Stomach smooth muscle (tissue), 2 donors: Measurements from ENCODE around the gene CTF1.
A peak's percentile ranks its signal among the peaks of the same experiment; 100 is the strongest.
"Not testable (repeated sequence)": the region's sequence is repeated elsewhere in the genome, so short reads cannot be mapped to it uniquely, and the experiment has no call there.

Source experiments
- H3K27ac ChIP-seq: one replicate; pipeline ENCODE4 v1.7.0; 2013; ENCODE audit warnings: mild to moderate bottlenecking, low read length, inconsistent platforms
- H3K27me3 ChIP-seq, 2 donors: one replicate each; pipeline ENCODE4 v1.7.0; 2013; ENCODE audit warnings: low read length in 2 of 2; ENCODE audit not compliant: insufficient read depth in 2 of 2, control insufficient read depth in 1 of 2
- H3K36me3 ChIP-seq, 2 donors: one replicate each; pipeline ENCODE4 v1.7.0; 2013; ENCODE audit warnings: low read length in 2 of 2; ENCODE audit not compliant: control insufficient read depth in 2 of 2, insufficient read depth in 2 of 2
- H3K4me1 ChIP-seq: one replicate; pipeline ENCODE4 v1.7.0; 2013; ENCODE audit warnings: low read length; ENCODE audit not compliant: control insufficient read depth, insufficient read depth
- H3K4me3 ChIP-seq, 2 donors: one replicate each; pipeline ENCODE4 v1.7.0; 2013; ENCODE audit warnings: low read length in 2 of 2
- H3K9ac ChIP-seq, 2 donors: one replicate each; pipeline ENCODE4 v1.7.0; 2013; ENCODE audit warnings: low read length in 2 of 2, mild to moderate bottlenecking in 1 of 2
- H3K9me3 ChIP-seq, 2 donors: one replicate each; pipeline ENCODE4 v1.7.0; 2013; ENCODE audit warnings: low read length in 2 of 2; ENCODE audit not compliant: control insufficient read depth in 2 of 2
- donor health status: healthy.
- donor health status: Pancreatic carcinoma.

Gene CTF1, protein sequence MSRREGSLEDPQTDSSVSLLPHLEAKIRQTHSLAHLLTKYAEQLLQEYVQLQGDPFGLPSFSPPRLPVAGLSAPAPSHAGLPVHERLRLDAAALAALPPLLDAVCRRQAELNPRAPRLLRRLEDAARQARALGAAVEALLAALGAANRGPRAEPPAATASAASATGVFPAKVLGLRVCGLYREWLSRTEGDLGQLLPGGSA

DNA sequence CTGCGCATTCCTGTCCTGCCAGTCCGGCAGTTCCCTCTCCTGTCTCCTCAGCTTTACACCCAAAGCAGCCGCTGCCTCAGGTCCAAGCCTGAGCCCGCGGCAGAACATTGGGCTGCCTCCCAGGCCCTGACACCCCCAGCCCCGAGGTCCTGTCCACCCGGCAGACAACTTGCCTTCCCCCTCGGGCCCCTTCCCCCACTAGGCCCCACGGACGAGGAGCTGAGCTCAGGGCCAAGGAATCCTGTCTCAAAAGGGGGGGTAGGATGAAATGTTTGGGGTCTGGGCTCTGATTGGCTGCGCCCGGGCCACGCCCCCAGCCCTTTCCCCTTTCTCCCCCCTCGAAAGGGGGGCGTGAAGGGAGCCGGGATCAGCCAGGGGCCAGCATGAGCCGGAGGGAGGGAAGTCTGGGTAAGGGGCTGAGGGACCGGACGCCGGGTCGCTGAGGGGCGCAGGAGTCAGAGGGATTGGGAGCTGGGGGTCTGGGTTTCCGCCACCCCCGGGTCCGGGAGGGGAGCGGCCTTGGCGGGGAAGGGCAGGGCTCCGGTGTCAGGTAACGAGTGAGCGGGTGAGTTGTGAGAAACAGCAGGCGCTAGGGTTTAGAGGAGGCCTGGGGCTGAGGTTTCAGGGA, at the start of gene CTF1:
TSS of gene CTF1 (plus strand) at position 354 of the 628 bp plus-strand sequence. CDS start at position 384, 30 bp downstream.
- Histone ChIP-seq H3K36me3 (peaks cover 3 to 4% of the 10 kb centered on the region in 2 donors), H3K9me3 (no peaks in the 10 kb centered on the region), H3K9ac (peak within 1 kb of the TSS; percentile 94 to 97), H3K27ac (peak within 1 kb of the TSS; percentile 99), H3K4me1 (peaks cover 47% of the 10 kb centered on the region), H3K27me3 (no peaks in the 10 kb centered on the region), H3K4me3 (peak within 1 kb of the TSS; percentile 81 to 83)

DNA sequence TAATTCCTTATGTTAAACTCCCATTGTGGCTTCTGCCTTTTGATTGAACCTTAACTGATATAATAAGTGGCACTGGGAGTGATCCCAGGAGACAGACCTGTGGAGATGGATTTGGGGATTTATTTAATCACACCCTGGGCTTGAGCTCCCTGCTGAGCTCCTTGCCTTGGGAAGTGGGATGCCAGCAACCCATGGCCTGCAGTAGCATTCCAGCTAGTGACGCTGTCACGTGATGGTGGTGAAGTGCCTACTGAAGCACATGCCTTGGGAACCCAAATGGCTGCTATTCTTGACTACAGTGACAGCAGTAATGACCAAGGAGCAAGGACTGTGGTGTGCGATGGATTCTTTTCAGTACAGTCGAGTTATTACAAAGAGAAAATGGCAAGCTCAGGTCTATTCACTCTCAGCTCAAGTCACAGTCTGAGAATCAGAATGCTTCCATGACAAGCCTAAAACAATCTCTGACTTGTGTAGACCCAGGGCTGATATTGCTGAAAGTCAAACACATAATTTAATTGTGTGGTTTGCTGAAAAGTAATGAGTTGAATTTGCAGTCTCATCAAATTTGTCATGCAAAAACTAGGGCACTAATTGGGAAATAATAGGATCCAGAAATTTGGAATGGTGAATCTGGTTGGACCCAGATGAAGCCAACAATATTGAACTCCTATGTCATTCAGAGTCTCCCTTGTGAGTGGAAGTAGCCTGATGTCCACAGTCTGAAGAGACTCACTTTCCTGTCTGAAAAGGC, 49.6 kb upstream of the CTF1 start:
- no peak overlapping the region for H3K4me3 ChIP-seq
- peaks cover 7% of the 10 kb centered on the region for H3K4me1 ChIP-seq
- no peaks in the 10 kb centered on the region for H3K9me3 ChIP-seq
- no peaks in the 10 kb centered on the region for H3K36me3 ChIP-seq
- no peaks in the 10 kb centered on the region for H3K27me3 ChIP-seq
- H3K27ac ChIP-seq: no peak overlapping the region
- H3K9ac ChIP-seq: no peak overlapping the region

DNA sequence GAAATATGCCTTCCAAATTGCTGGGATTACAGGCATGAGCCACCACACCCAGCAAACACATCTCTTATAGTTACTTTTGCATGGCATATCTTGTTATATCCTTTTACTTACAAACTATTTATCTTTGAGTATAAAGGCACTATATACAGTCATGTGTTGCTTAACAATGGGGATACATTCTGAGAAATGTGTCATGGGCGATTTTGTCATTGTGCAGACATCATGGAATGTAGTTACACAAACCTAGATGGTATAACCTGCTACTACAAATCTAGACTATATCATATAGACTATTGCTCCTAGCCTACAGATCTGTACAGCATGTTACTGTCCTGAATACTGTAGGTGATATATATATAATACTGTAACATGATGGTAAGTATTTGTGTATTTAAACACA, 46.2 kb upstream of the CTF1 start:
- H3K4me1 ChIP-seq: peaks cover 2% of the 10 kb centered on the region
- no peak overlapping the region for H3K9ac ChIP-seq
- no peaks in the 10 kb centered on the region for H3K27me3 ChIP-seq
- H3K4me3 ChIP-seq: no peak overlapping the region
- no peaks in the 10 kb centered on the region for H3K36me3 ChIP-seq
- no peaks in the 10 kb centered on the region for H3K9me3 ChIP-seq
- no peak overlapping the region for H3K27ac ChIP-seq

DNA sequence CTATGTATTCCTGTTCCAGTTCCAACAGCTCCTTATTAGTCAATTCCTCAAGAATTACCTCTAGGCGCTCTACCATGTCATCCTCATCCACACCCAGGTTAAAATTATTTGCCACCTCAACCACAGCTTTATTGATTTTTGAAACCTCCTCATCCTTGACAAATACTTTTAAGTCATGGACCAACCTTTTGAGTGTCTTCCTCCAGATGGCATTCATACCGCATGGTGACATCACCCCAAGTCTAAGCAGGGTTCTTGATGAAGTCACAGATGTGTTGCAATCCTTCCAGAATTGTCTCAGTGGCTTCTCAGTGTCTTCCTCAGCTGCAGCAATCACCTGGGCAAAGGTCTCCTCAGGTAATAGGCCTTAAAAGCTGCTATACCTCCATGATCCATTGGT, 42.7 kb upstream of the CTF1 start:
- Histone ChIP-seq H3K9ac (no peak overlapping the region), H3K4me1 (no peaks in the 10 kb centered on the region), H3K36me3 (no peaks in the 10 kb centered on the region), H3K27me3 (no peaks in the 10 kb centered on the region), H3K27ac (no peak overlapping the region), H3K4me3 (no peak overlapping the region), H3K9me3 (no peaks in the 10 kb centered on the region)

DNA sequence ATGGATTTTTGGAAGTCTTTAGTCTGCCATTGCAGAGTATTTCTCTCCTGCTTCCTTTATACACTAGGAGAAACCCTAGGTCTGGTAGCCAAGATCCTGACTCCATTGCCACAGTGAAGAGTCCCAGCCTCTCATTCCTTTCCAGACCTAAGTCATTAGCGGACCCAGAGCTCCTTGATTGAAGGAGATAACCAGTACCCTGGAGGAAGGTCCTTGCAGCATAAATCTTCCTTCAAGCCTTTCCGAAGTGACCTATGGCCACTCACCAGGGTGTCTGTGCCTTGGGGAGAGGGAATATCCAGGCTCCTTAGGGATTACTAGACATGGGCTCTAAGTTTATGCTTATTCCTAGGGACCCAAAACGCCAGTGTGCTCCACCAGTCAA, 38.3 kb upstream of the CTF1 start:
- Histone ChIP-seq H3K9ac (no peak overlapping the region), H3K4me3 (no peak overlapping the region), H3K9me3 (no peaks in the 10 kb centered on the region), H3K36me3 (no peaks in the 10 kb centered on the region), H3K27ac (no peak overlapping the region), H3K27me3 (no peaks in the 10 kb centered on the region), H3K4me1 (no peaks in the 10 kb centered on the region)

DNA sequence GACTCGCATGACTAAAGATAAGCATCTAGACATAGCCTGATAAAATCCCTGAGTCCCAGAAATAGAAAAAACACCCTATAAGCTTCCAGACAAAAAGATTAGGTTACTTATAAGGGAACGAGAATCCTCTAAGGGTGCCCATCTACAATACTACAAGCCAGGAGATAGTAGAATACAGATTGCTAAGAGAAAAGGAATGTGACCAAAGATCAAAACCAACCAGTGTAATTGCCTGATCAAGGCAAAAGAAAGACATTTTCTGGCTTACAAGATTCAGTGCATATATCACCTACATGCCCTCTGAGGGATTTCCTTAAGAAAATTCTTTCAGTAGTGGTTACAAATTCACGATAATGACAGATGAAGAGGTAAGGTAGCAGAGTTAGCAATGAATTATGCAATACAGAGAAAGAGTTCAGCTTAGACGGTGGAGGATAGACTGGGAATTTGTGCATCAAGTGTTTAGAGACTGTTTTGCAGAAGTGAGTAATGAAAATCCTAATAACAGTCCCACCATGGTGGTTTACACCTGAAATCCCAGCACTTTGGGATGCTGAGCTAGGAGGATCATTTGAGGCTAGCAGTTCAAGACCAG, 37.5 kb upstream of the CTF1 start:
- Histone ChIP-seq H3K9ac (no peak overlapping the region), H3K4me1 (no peaks in the 10 kb centered on the region), H3K36me3 (no peaks in the 10 kb centered on the region), H3K27ac (no peak overlapping the region), H3K9me3 (no peaks in the 10 kb centered on the region), H3K4me3 (no peak overlapping the region), H3K27me3 (no peaks in the 10 kb centered on the region)

DNA sequence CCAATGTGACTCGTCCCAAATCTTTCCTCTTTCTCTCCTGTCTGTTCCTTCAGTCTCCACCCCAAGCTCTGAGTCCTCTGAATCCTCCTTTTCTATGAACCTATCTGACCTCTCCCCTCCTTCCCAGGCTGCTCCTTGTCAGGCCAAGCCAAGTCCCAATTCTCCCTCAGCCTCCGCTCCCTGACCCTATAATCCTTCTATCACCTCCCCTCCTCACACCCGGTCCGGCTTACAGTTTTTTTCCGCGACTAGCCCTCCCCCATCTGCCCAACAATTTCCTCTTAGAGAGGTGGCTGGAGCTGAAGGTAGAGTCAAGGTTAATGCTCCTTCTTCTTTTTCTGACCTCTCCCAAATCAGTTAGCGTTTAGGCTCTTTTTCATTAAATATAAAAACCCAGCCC, 35.7 kb upstream of the CTF1 start:
- H3K9ac ChIP-seq, H3K4me3 ChIP-seq, H3K9me3 ChIP-seq, H3K27me3 ChIP-seq, H3K4me1 ChIP-seq, H3K36me3 ChIP-seq, H3K27ac ChIP-seq: not testable (repeated sequence)

DNA sequence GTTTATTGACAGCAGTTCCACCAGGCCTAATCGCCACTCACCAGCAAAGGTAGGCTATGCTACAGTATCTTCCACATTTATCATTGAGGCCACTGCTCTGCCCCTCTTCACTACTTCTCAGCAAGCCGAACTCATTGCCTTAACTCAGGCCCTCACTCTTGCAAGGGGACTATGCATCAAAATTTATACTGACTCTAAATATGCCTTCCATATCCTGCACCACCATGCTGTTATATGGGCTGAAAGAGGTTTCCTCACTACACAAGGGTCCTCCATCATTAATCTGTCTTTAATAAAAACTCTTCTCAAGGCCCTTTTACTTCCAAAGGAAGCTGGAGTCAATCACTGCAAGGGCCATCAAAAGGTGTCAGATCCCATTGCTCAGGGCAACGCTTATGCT, 33.2 kb upstream of the CTF1 start:
- not testable (repeated sequence) for H3K27ac ChIP-seq, H3K9me3 ChIP-seq, H3K36me3 ChIP-seq, H3K9ac ChIP-seq, H3K27me3 ChIP-seq, H3K4me1 ChIP-seq, H3K4me3 ChIP-seq

DNA sequence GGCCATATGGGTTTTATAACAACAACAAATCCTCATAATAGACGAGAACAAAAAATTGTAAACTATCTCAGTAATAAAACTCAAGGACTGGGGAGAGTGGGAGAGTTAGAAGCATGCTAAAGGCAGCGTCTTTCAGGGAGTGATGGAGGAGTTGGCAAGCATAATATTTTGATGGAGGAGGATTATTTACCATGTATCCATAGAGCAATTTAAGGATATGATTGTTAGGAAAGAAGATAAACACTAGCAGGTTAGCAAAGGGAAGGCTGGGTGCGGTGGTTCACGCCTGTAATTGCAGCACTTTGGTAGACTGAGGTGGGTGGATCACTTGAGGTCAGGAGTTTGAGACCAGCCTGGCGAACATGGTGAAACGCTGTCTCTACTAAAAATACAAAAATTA, 30.4 kb upstream of the CTF1 start:
- peaks cover 2% of the 10 kb centered on the region for H3K4me1 ChIP-seq
- no peak overlapping the region for H3K27ac ChIP-seq
- no peaks in the 10 kb centered on the region for H3K36me3 ChIP-seq
- no peaks in the 10 kb centered on the region for H3K9me3 ChIP-seq
- H3K27me3 ChIP-seq: no peaks in the 10 kb centered on the region
- H3K9ac ChIP-seq: no peak overlapping the region
- no peak overlapping the region for H3K4me3 ChIP-seq

DNA sequence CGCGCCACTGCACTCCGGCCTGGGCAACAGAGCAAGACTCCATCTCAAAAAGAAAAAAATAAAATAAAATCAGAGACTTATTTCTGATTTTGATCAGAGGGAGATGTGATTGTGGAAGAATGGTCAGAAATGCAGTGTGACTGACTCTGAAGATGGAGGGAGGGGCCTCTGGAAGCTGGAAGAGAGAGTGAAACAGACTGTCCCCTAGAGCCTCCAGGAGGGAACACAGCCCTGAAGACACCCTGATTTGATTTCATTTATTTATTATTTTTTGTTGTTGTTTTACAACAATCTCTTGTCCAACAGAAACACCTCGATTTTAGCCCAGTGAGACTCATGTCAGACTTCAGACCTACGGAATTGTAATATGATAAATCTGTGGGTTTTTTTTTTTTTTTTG, 28.7 kb upstream of the CTF1 start:
- no peaks in the 10 kb centered on the region for H3K36me3 ChIP-seq
- H3K9ac ChIP-seq: no peak overlapping the region
- no peaks in the 10 kb centered on the region for H3K9me3 ChIP-seq
- H3K4me3 ChIP-seq: no peak overlapping the region
- peaks cover 2% of the 10 kb centered on the region for H3K4me1 ChIP-seq
- H3K27ac ChIP-seq: no peak overlapping the region
- no peaks in the 10 kb centered on the region for H3K27me3 ChIP-seq

DNA sequence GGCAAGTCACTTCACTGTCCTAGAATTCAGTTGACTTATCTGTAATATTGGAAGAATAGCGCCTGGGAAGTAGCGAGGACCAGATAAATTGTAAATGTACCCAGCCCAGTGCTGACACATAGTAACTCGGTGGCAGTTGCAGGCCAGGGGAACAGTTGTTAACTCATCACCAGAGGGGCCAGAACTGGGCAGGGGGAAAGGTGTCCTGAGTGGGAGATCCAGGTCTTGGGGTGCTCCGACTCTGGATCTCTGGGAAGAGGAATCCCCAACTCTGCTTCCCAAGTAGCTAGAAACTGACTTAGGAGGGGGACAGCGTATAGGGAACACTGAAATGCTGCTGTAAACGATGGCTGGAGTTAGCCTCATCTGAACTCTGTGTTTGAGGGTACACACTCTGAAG, 25.5 kb upstream of the CTF1 start:
- Histone ChIP-seq H3K27ac (no peak overlapping the region), H3K36me3 (no peaks in the 10 kb centered on the region), H3K4me3 (no peak overlapping the region), H3K9me3 (no peaks in the 10 kb centered on the region), H3K9ac (no peak overlapping the region), H3K4me1 (peaks cover 11% of the 10 kb centered on the region), H3K27me3 (no peaks in the 10 kb centered on the region)
